HepG2 (cell line): ENCODE results near the gene INHBB. TPM values are rescaled to one million over a fixed set of nuclear protein-coding genes. Genes with fewer than 3 reads are reported as not detected.
A peak's percentile ranks its signal among the peaks of the same experiment; 100 is the strongest.

Experiments used
- ATAC-seq: fragments of 200-7000 bp; cut with Tn5 transposase; 3 replicates; pipeline ENCODE4 v1.9.1; 2020; ENCODE audit warnings: mild to moderate bottlenecking, moderate library complexity
- BruUV-seq: library from RNA; stranded (reverse); fragments of 400-500 nt; replicated peaks from 2 replicates; lab custom pipeline; 2021; lab: Mats Ljungman, UMichigan
- CTCF ChIA-PET: fragments of 300-600 bp; formaldehyde crosslinking; extraction: SDS; loops from one replicate; lab custom pipeline; 2021; ENCODE audit warnings: low total read pairs, inconsistent platforms, low intra/inter-chr PET ratio; lab: Yijun Ruan, JAX
- POLR2A ChIA-PET: fragments of 350-600 bp; sonication (Branson Sonifier 250); formaldehyde crosslinking; loops from one replicate; lab custom pipeline; 2020; ENCODE audit warnings: antibody characterized with exemption, inconsistent platforms; lab: Yijun Ruan, JAX
- DNase-seq: peaks from one replicate; pipeline ENCODE4 v3.0.0-alpha.2; 2015; ENCODE audit warnings: low spot score
- FAIRE-seq: peaks from 3 replicates; lab custom pipeline; 2011; peaks lifted over from hg19 to GRCh38; lab: Jason Lieb, UNC
- H2AFZ ChIP-seq: one replicate; pipeline ENCODE4 v1.6.1; 2011; ENCODE audit warnings: low read length, inconsistent platforms
- H3K27ac ChIP-seq: fragments of 300-600 bp; 3 replicates; pipeline ENCODE4 v1.8.0; 2011; ENCODE audit warnings: mixed run types, mild to moderate bottlenecking, mixed read lengths, low read length, inconsistent platforms; ENCODE audit not compliant: insufficient read depth; ENCODE audit errors: extremely low read length
- H3K27me3 ChIP-seq, 2 experiments: fragments of 200-600 bp in 1 of 2; 2 replicates in 1 of 2; 3 replicates in 1 of 2; pipeline versions ENCODE4 v1.6.0 to v1.8.0; 2011; ENCODE audit warnings: low read length in 2 of 2, mild to moderate bottlenecking in 2 of 2, moderate library complexity in 2 of 2, inconsistent platforms in 1 of 2; ENCODE audit not compliant: insufficient read depth in 2 of 2, control insufficient read depth in 1 of 2
- H3K36me3 ChIP-seq, 2 experiments: fragments of 200-600 bp in 1 of 2; replicated peaks in 1 of 2; 2 replicates in 1 of 2; 3 replicates in 1 of 2; pipeline versions ENCODE4 v1.5.1 to v1.8.0; 2011; ENCODE audit warnings: low read length in 2 of 2, inconsistent platforms in 1 of 2; ENCODE audit not compliant: insufficient read depth in 2 of 2, control insufficient read depth in 1 of 2
- H3K4me1 ChIP-seq: 2 replicates; pipeline ENCODE4 v1.5.1; 2012; ENCODE audit warnings: low read length, inconsistent platforms; ENCODE audit not compliant: insufficient read depth
- H3K4me2 ChIP-seq: 2 replicates; pipeline ENCODE4 v1.6.0; 2011; ENCODE audit warnings: low read depth, low read length, inconsistent platforms
- H3K4me3 ChIP-seq, 3 experiments: fragments of 200-600 bp in 1 of 3; sonication (generic), shearing (Covaris generic) in 1 of 3; replicated peaks in 1 of 3; 2 replicates each; pipeline ENCODE4 v1.5.1; 2011 to 2016; ENCODE audit warnings: low read length in 3 of 3, inconsistent platforms in 2 of 3, low read depth in 2 of 3, mild to moderate bottlenecking in 2 of 3, control low read depth in 1 of 3, mixed read lengths in 1 of 3; ENCODE audit not compliant: insufficient read depth in 1 of 3
- H3K79me2 ChIP-seq: one replicate; pipeline ENCODE4 v1.6.1; 2011; ENCODE audit warnings: low read length, inconsistent platforms; ENCODE audit not compliant: insufficient read depth
- H3K9ac ChIP-seq: 2 replicates; pipeline ENCODE4 v1.6.0; 2011; ENCODE audit warnings: mild to moderate bottlenecking, low read depth, low read length, inconsistent platforms; ENCODE audit not compliant: insufficient read depth
- H3K9me3 ChIP-seq: 2 replicates; pipeline ENCODE4 v1.5.1; 2012; ENCODE audit warnings: mild to moderate bottlenecking, low read length
- H4K20me1 ChIP-seq: 2 replicates; pipeline ENCODE4 v1.6.0; 2011; ENCODE audit warnings: inconsistent platforms, mild to moderate bottlenecking, low read length, moderate library complexity; ENCODE audit not compliant: insufficient read depth
- BCL6 ChIP-seq: IDR thresholded peaks from 2 replicates; pipeline ENCODE4 v1.6.1; 2016; ENCODE audit warnings: missing genetic modification reagents, missing compliant biosample characterization
- PHF20 ChIP-seq: sonication (generic); formaldehyde crosslinking; IDR thresholded peaks from 2 replicates; pipeline ENCODE4 v1.5.0; 2020; ENCODE audit warnings: mild to moderate bottlenecking, missing genetic modification reagents
- RAD51 ChIP-seq: fragments of 450-650 bp; IDR thresholded peaks from 2 replicates; pipeline ENCODE4 v1.6.1; 2016; ENCODE audit warnings: borderline replicate concordance
- STAT5B ChIP-seq: sonication (generic); formaldehyde crosslinking; IDR thresholded peaks from 2 replicates; pipeline ENCODE4 v1.4.0; 2020; ENCODE audit warnings: missing genetic modification reagents
- THRA ChIP-seq: sonication (generic); formaldehyde crosslinking; IDR thresholded peaks from 2 replicates; pipeline ENCODE4 v1.4.0; 2020; ENCODE audit warnings: missing genetic modification reagents, borderline replicate concordance
- ZBTB21 ChIP-seq: sonication (generic); formaldehyde crosslinking; IDR thresholded peaks from 2 replicates; pipeline ENCODE4 v1.4.0; 2020; ENCODE audit warnings: missing genetic modification reagents
- ZNF253 ChIP-seq: sonication (generic); formaldehyde crosslinking; IDR thresholded peaks from 2 replicates; pipeline ENCODE4 v1.8.0; 2022; ENCODE audit warnings: mild to moderate bottlenecking, missing genetic modification reagents, borderline replicate concordance
- ZNF574 ChIP-seq: sonication (generic); formaldehyde crosslinking; IDR thresholded peaks from 2 replicates; pipeline ENCODE4 v1.4.0; 2020; ENCODE audit warnings: missing genetic modification reagents
- ZNF790 ChIP-seq: sonication (generic); formaldehyde crosslinking; IDR thresholded peaks from 2 replicates; pipeline ENCODE4 v1.8.0; 2022; ENCODE audit warnings: missing genetic modification reagents, mild to moderate bottlenecking, borderline replicate concordance
- WGBS: methylation state at CpG from one replicate; pipeline ENCODE4 v1.1.6; 2017; ENCODE audit warnings: low lambda C conversion rate; 5-methylcytosine and 5-hydroxymethylcytosine counted together
- in situ Hi-C: cut with HindIII; loops from 2 replicates; pipeline ENCODE4 v1.10.0; 2017; ENCODE audit warnings: low pct_unique_long_range_greater_than_20kb; ENCODE audit not compliant: extremely low pct_ligation_motif_present
- intact Hi-C: fragments of 100-400 bp; cut with micrococcal nuclease; formaldehyde crosslinking; loops from one replicate; pipeline ENCODE4 v1.10.0; 2022; ENCODE audit not compliant: unreplicated experiment
- polyA plus RNA-seq, 8 experiments: library from polyadenylated mRNA; depleted of rRNA in 3 of 8; stranded (reverse) in 7 of 8; unstranded in 1 of 8; fragments of >200 nt; fragmentation: Illumina TruSeq in 4 of 8; extraction: Trizol in 4 of 8; gene quantifications; 2 replicates each; pipeline versions ENCODE4 v1.2.1 to v1.2.3, GENCODE V29; 2011 to 2016; ENCODE audit warnings: low read depth in 4 of 8, missing spikeins in 1 of 8, mixed read lengths in 1 of 8; ENCODE audit not compliant: insufficient read depth in 1 of 8
- total RNA-seq, 5 experiments: library from RNA; depleted of rRNA; stranded (reverse); fragments of >200 nt; fragmentation: Illumina TruSeq; extraction: Trizol; gene quantifications; 2 replicates each; pipeline ENCODE4 v1.2.3, GENCODE V29; 2016; ENCODE audit warnings: low read depth in 1 of 5
- TF ChIP-seq, protein P1 (sequence below): sonication (generic); formaldehyde crosslinking; conservative IDR thresholded peaks from 2 replicates; pipeline ENCODE4 v1.4.0; 2020; ENCODE audit warnings: missing genetic modification reagents

INHBB gene
- total and polyA plus RNA-seq, 2 of the 13 experiments (the other 11 are each of a cell fraction or from before 2014, with no cell fraction given) = 0.20 to 1.7 TPM

DNA sequence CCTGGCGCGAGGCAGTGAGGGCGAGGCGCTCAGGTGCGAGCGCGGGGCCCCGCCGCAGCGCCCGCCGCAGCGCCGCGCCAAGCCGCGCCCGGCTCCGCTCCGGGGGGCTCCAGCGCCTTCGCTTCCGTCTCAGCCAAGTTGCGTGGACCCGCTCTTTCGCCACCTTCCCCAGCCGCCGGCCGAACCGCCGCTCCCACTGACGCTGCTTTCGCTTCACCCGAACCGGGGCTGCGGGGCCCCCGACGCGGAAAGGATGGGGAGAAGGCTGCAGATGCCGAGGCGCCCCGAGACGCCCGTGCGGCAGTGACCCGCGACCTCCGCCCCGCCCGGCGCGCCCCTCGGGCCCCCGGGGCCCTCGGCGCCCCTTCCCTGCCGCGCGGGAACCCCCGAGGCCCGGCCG lies 328 bp upstream of the INHBB start:
- no peaks in the 10 kb centered on the region for H3K9me3 ChIP-seq
- no peaks in the 10 kb centered on the region for H3K36me3 ChIP-seq
- 3% methylated on average over 6 of the region's 62 CpGs for WGBS
- no TSS peak for BruUV-seq
- ChIA-PET POLR2A (no interaction called here), CTCF (no interaction called here)
- peaks cover 24 to 88% of the 10 kb centered on the region in 2 experiments; a peak in 4 of 5 replicates for H3K27me3 ChIP-seq
- H2AFZ ChIP-seq = no peak overlapping the region
- peaks cover 8% of the 10 kb centered on the region; the same call in 1 of the 2 replicates for H4K20me1 ChIP-seq
- ATAC-seq = no peak
- peak overlapping the region; percentile 54; the same call in 1 of the 2 replicates for H3K4me2 ChIP-seq
- H3K27ac ChIP-seq = no peak overlapping the region
- TF ChIP-seq ZNF253 (CRISPR knock-in tag) = no peak
- TF ChIP-seq THRA (CRISPR knock-in tag) = no peak
- no peak for TF ChIP-seq ZNF790 (CRISPR knock-in tag)
- 0 out of 2 replicates have a peak, but pooled peaks have one; percentile 5 for TF ChIP-seq ZNF574 (CRISPR knock-in tag)
- TF ChIP-seq PHF20 = no peak
- 0 out of 2 replicates have a peak, but pooled peaks have one; percentile 1 for TF ChIP-seq BCL6 (CRISPR knock-in tag)
- TF ChIP-seq RAD51 = no peak
- TF ChIP-seq ZBTB21 (CRISPR knock-in tag) = no peak
- TF ChIP-seq, protein P1, sequence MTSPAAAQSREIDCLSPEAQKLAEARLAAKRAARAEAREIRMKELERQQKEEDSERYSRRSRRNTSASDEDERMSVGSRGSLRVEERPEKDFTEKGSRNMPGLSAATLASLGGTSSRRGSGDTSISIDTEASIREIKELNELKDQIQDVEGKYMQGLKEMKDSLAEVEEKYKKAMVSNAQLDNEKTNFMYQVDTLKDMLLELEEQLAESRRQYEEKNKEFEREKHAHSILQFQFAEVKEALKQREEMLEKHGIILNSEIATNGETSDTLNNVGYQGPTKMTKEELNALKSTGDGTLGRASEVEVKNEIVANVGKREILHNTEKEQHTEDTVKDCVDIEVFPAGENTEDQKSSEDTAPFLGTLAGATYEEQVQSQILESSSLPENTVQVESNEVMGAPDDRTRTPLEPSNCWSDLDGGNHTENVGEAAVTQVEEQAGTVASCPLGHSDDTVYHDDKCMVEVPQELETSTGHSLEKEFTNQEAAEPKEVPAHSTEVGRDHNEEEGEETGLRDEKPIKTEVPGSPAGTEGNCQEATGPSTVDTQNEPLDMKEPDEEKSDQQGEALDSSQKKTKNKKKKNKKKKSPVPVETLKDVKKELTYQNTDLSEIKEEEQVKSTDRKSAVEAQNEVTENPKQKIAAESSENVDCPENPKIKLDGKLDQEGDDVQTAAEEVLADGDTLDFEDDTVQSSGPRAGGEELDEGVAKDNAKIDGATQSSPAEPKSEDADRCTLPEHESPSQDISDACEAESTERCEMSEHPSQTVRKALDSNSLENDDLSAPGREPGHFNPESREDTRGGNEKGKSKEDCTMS (CRISPR knock-in tag) = no peak
- no peak for TF ChIP-seq STAT5B (CRISPR knock-in tag)
- DNase-seq = no peak
- peak overlapping the region; percentile 29 to 57 (median 38); a peak in 4 of 6 replicates for H3K4me3 ChIP-seq
- in situ Hi-C loops = loop anchor here (5.0 to 10.0 kb wide), 2 partner anchors 52 to 169 kb away; no protein-coding TSS in a partner anchor
- H3K4me1 ChIP-seq = peaks cover 37% of the 10 kb centered on the region
- no peak for FAIRE-seq
- intact Hi-C loops = no loop called here
- no peak overlapping the region for H3K9ac ChIP-seq
- no peaks in the 10 kb centered on the region for H3K79me2 ChIP-seq
